Upper lobe of left lung (tissue), 6 donors: ENCODE data around the gene BANF1. TPM values are rescaled to one million over a fixed set of nuclear protein-coding genes. Genes with fewer than 3 reads are reported as not detected.
A peak's percentile ranks its signal among the peaks of the same experiment; 100 is the strongest.
"Not testable (repeated sequence)": the region's sequence is repeated elsewhere in the genome, so short reads cannot be mapped to it uniquely, and the experiment has no call there.

Source experiments
- ATAC-seq, 2 donors: fragments of 200-7000 bp; cut with Tn5 transposase; one replicate each; pipeline ENCODE4 v1.9.1; 2022; ENCODE audit warnings: mild to moderate bottlenecking in 2 of 2, moderate library complexity in 2 of 2; ENCODE audit not compliant: low FRiP score in 2 of 2
- DNase-seq, 2 donors: peaks; one replicate each; pipeline ENCODE4 v3.0.0-alpha.2; 2019 to 2020
- H3K27ac ChIP-seq, 4 donors: fragments of 200-600 bp; sonication (generic); one replicate each; pipeline ENCODE4 v1.5.1; 2016 to 2019
- H3K27me3 ChIP-seq, 4 donors: fragments of 200-600 bp; sonication (generic); one replicate each; pipeline ENCODE4 v1.5.1; 2017 to 2019
- H3K36me3 ChIP-seq, 4 donors: fragments of 200-600 bp; sonication (generic); one replicate each; pipeline ENCODE4 v1.5.1; 2016 to 2019
- H3K4me1 ChIP-seq, 4 donors: fragments of 200-600 bp; sonication (generic); one replicate each; pipeline ENCODE4 v1.5.1; 2018 to 2019
- H3K4me3 ChIP-seq, 4 donors: fragments of 200-600 bp; sonication (generic); one replicate each; pipeline ENCODE4 v1.5.1; 2017 to 2019; ENCODE audit warnings: mild to moderate bottlenecking in 2 of 4, moderate library complexity in 1 of 4
- H3K9me3 ChIP-seq, 4 donors: fragments of 200-600 bp; sonication (generic); one replicate each; pipeline ENCODE4 v1.5.1; 2018 to 2019
- EP300 ChIP-seq, 4 donors: sonication (generic); formaldehyde crosslinking; IDR thresholded peaks; one replicate each; pipeline ENCODE4 v1.5.1; 2017; ENCODE audit warnings: antibody characterized with exemption in 4 of 4, control low read depth in 2 of 4
- POLR2A ChIP-seq, 4 donors: fragments of 450-650 bp; IDR thresholded peaks; one replicate each; pipeline ENCODE4 v1.5.1; 2016 to 2017; ENCODE audit warnings: antibody characterized with exemption in 4 of 4, mild to moderate bottlenecking in 2 of 4
- POLR2AphosphoS5 ChIP-seq, 2 donors: sonication (generic); formaldehyde crosslinking; IDR thresholded peaks; one replicate each; pipeline ENCODE4 v1.5.1; 2017; ENCODE audit warnings: antibody characterized with exemption in 2 of 2
- WGBS, 2 donors: methylation state at CpG; one replicate each; pipeline ENCODE4 v1.1.5; 2017 to 2018; 5-methylcytosine and 5-hydroxymethylcytosine counted together
- total RNA-seq, 6 donors: library from RNA; depleted of rRNA in 4 of 6; stranded (reverse); fragments of >200 nt in 4 of 6; gene quantifications; one replicate each; pipeline versions ENCODE4 v1.1.0 to v1.2.1, GENCODE V29; 2016 to 2021
- TF ChIP-seq, protein P1 (sequence below), 6 experiments: fragments of 450-650 bp in 4 of 6; fragments of 200-600 bp in 2 of 6; sonication (generic) in 2 of 6; IDR thresholded peaks; one replicate each; pipeline ENCODE4 v1.5.1; 2016 to 2019; ENCODE audit warnings: antibody characterized with exemption in 6 of 6
- donor health status: DM: no; HTN: no; CAD: no; lungs with moderate emphysema.
- donor health status: DM: no; HTN: yes; CAD: no; lungs with severe emphysema.

BANF1 gene
- total RNA-seq, 6 donors from 2014 or later: 32.5 to 201 (median 53.8) TPM

DNA sequence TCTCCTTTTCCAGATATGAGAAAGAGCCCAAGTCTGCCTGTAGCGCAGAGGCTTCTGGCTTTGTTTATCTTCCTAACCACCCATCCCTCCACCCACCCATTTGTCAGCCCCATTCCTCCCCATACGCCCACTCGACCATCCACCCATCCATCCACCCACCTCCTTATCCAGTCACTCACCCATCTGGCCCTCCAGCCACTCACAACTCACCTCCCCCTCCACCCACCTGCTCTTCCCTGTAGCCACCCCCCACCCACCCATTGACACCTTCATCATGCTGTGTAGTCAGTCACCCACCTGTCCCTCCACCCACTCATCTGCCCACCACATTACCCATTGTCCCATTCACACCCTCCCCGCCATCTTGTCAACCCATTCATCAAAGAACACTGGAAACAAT, 15.0 kb downstream of the BANF1 start:
- Histone ChIP-seq H3K27me3 (peaks cover 0 to under 1% (median under 1%) of the 10 kb centered on the region in 4 donors), H3K36me3 (no peaks in the 10 kb centered on the region), H3K4me3 (no peak overlapping the region), H3K27ac (no peak overlapping the region), H3K4me1 (peaks cover 8 to 36% (median 24%) of the 10 kb centered on the region in 4 donors), H3K9me3 (no peaks in the 10 kb centered on the region)
- TF ChIP-seq, protein P1, sequence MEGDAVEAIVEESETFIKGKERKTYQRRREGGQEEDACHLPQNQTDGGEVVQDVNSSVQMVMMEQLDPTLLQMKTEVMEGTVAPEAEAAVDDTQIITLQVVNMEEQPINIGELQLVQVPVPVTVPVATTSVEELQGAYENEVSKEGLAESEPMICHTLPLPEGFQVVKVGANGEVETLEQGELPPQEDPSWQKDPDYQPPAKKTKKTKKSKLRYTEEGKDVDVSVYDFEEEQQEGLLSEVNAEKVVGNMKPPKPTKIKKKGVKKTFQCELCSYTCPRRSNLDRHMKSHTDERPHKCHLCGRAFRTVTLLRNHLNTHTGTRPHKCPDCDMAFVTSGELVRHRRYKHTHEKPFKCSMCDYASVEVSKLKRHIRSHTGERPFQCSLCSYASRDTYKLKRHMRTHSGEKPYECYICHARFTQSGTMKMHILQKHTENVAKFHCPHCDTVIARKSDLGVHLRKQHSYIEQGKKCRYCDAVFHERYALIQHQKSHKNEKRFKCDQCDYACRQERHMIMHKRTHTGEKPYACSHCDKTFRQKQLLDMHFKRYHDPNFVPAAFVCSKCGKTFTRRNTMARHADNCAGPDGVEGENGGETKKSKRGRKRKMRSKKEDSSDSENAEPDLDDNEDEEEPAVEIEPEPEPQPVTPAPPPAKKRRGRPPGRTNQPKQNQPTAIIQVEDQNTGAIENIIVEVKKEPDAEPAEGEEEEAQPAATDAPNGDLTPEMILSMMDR (IDR thresholded peaks at IDR 0.05): no peak
- TF ChIP-seq POLR2AphosphoS5 (IDR thresholded peaks at IDR 0.05) (no peak), EP300 (IDR thresholded peaks at IDR 0.05) (no peak), POLR2A (IDR thresholded peaks at IDR 0.05) (no peak)
- ATAC-seq (no peak), DNase-seq (no peak)
- 83 to 86% methylated on average over 4 of the region's 4 CpGs for WGBS, 2 donors

DNA sequence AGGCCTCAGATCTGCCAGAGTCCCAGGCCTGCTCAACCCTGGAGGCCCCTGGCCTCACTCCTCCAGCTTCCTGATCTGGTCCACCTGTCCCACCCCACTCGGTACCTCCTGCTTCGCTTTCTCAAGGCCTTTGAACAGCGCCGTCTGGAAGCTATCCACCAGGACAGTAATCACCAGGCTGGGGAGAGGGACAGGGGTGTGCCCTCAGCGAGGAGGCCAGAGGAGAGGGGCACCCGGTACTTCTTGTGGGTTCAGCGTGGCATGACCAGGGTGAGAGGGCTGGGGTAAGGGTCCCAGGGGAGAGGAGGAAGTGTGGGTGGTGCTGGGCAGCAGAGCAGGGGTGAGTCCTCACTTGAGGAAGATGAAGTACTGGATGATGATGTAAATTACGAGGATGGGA, 17.9 kb downstream of the BANF1 start:
- H3K4me3 ChIP-seq: peak overlapping the region in 1 of 4 donors; percentile 25
- no peaks in the 10 kb centered on the region for H3K27me3 ChIP-seq
- H3K9me3 ChIP-seq: no peaks in the 10 kb centered on the region
- peaks cover 14 to 28% (median 21%) of the 10 kb centered on the region in 4 donors for H3K4me1 ChIP-seq
- H3K27ac ChIP-seq: no peak overlapping the region
- H3K36me3 ChIP-seq: no peaks in the 10 kb centered on the region
- TF ChIP-seq POLR2AphosphoS5 (IDR thresholded peaks at IDR 0.05) (no peak), POLR2A (IDR thresholded peaks at IDR 0.05) (no peak), EP300 (IDR thresholded peaks at IDR 0.05) (no peak)
- TF ChIP-seq, protein P1 (IDR thresholded peaks at IDR 0.05): no peak
- DNase-seq (no peak), ATAC-seq (peak in 1 of 2 donors; percentile 24)
- WGBS, 2 donors: 56 to 81% methylated on average over 4 to 8 of the region's 8 CpGs

DNA sequence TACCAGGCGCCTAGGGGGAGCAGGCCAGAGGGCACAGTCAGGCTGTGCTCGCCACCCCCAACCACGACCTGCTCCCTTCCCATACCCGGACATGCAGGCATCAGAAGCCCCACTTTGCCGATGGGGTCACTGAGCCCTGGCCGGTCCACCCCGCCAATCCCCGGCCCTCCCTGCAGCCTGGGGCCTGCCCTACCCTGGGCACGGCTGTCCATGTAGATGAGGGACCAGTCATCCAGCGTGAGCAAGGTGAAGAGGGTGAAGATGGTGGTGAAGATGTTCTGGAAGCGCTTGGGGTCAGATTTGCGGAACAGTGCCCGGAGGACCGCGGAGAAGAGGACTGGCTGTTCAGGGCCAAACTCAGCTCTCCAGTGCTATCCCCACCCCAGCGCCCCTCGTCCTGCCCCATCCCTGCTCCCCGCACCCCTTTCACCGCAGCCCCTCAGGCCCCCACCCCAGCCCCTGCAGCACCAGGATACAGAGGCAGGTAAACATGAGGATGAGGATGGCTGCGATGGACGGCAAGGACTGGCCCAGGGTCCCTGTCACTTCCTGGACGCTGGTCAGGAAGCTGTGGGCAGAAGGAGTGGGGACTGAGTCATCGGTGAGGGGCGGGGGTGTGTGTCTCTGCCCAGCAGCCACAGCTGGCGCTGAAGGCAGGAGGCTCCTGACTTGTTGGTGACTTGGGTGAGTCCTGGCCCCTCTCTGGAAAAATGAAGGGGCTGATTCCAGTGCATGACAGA, 18.5 kb downstream of the BANF1 start:
- peak; percentile 48 to 79 for DNase-seq
- TF ChIP-seq POLR2A (IDR thresholded peaks at IDR 0.05): no peak
- TF ChIP-seq POLR2AphosphoS5 (IDR thresholded peaks at IDR 0.05): peak in 1 of 2 donors; percentile 38
- no peaks in the 10 kb centered on the region for H3K36me3 ChIP-seq
- H3K4me3 ChIP-seq: peak overlapping the region in 2 of 4 donors; percentile 5 to 25
- 70 to 81% methylated on average over 17 to 24 of the region's 25 CpGs for WGBS, 2 donors
- no peaks in the 10 kb centered on the region for H3K9me3 ChIP-seq
- H3K27me3 ChIP-seq: no peaks in the 10 kb centered on the region
- H3K4me1 ChIP-seq: peaks cover 14 to 25% (median 20%) of the 10 kb centered on the region in 4 donors
- peak; percentile 58 to 67 for ATAC-seq
- H3K27ac ChIP-seq: peak overlapping the region in 2 of 4 donors; percentile 56 to 58

DNA sequence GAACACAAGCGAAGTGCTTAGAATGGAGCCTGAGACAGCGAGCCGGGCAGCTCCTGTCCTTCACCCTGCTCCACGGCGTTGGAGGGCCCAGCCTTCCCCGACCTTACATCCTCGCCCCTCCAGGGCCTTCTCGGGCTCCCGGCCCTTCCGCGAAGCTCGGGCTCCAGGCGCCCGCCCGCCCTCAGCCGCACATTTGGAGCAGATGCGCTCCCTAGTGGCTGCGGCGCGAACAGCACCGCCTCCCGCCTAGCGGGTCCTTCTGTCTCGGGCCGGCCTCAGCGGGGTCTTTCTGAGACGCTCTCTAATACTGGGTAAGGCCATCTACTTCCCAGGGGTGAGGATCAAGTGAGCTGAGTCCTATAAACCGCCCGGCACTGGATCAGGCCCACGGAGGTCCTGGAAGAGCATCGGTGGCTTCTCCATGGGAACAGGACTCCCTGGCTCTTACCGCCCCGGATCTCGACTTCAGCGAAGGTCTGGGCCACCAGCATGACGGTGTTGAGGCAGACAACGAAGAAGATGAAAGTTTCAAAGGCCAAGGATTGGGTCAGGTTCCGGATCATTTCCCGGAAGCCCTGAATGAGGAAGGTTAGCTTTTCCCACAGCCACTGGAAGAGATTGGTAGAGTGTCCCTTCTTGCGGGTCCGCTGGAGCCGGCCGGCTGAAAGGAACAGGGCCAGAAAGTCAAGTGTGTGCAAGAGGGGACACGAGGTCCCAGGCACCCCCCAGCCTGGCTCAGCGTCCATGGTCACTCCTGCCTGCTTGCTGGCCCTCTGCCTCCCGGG, 20.3 kb downstream of the BANF1 start:
- no peak overlapping the region for H3K27ac ChIP-seq
- H3K27me3 ChIP-seq: no peaks in the 10 kb centered on the region
- peak; percentile 79 to 97 for DNase-seq
- ATAC-seq: peak; percentile 83 to 94
- WGBS, 2 donors: 19 to 27% methylated on average over 33 to 46 of the region's 46 CpGs
- no peak for TF ChIP-seq POLR2AphosphoS5 (IDR thresholded peaks at IDR 0.05)
- TF ChIP-seq, protein P1 (IDR thresholded peaks at IDR 0.05): peak; percentile 95 to 100 (median 96)
- no peak for TF ChIP-seq POLR2A (IDR thresholded peaks at IDR 0.05)
- no peak for TF ChIP-seq EP300 (IDR thresholded peaks at IDR 0.05)
- H3K4me3 ChIP-seq: peak overlapping the region in 2 of 4 donors; percentile 4 to 28
- H3K4me1 ChIP-seq: peaks cover 14 to 25% (median 20%) of the 10 kb centered on the region in 4 donors
- no peaks in the 10 kb centered on the region for H3K36me3 ChIP-seq
- no peaks in the 10 kb centered on the region for H3K9me3 ChIP-seq

DNA sequence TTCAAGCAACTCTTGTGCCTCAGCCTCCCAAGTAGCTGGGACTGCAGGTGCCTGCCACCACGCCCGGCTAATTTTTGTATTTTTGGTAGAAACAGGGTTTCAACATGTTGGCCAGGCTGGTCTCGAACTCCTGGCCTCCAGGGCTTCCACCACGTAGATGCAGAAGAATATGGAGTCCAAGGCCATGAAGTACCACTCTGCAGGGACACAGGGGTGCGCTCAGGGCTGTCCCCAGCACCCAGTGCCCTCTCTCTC, 20.8 kb downstream of the BANF1 start:
- H3K4me3 ChIP-seq, ATAC-seq, H3K36me3 ChIP-seq, H3K27ac ChIP-seq, H3K9me3 ChIP-seq, H3K27me3 ChIP-seq, DNase-seq: not testable (repeated sequence)
- 80 to 85% methylated on average over 5 of the region's 5 CpGs for WGBS, 2 donors
- H3K4me1 ChIP-seq: peaks cover 14 to 25% (median 20%) of the 10 kb centered on the region in 4 donors
